GM19372 (cell line): ENCODE results near the gene FOXR1.
A peak's percentile ranks its signal among the peaks of the same experiment; 100 is the strongest.
"Not testable (repeated sequence)": the region's sequence is repeated elsewhere in the genome, so short reads cannot be mapped to it uniquely, and the experiment has no call there.

ENCODE experiments used
- ATAC-seq: cut with Tn5 transposase; IDR thresholded peaks from one replicate; pipeline ENCODE4 v1.9.1; 2021; ENCODE audit warnings: mild to moderate bottlenecking, low read depth, moderate library complexity; ENCODE audit not compliant: unreplicated experiment

Gene FOXR1

GRCh38 chr11:118991486-118992038 is 20.0 kb downstream of the FOXR1 start:
- not testable (repeated sequence) for ATAC-seq

- peak; percentile 23 for ATAC-seq
Observed at GRCh38 chr11:118996926-118997626, 25.5 kb downstream of the FOXR1 start.

- peak; percentile 91 for ATAC-seq
Observed at GRCh38 chr11:118997627-118998387, 26.2 kb downstream of the FOXR1 start, which contains the start of gene CENATAC. TSS of gene CENATAC (plus strand) at chr11:118998138. CDS start at chr11:118998198, 60 bp downstream.

GRCh38 chr11:118998388-118998717 is 26.8 kb downstream of the FOXR1 start:
- no peak for ATAC-seq

- no peak for ATAC-seq
Observed at GRCh38 chr11:118998822-118999221, 27.3 kb downstream of the FOXR1 start.

GRCh38 chr11:119000906-119001305 is 29.3 kb downstream of the FOXR1 start:
- no peak for ATAC-seq

GRCh38 chr11:119006656-119007055 is 35.1 kb downstream of the FOXR1 start:
- no peak for ATAC-seq

GRCh38 chr11:119011476-119012053 is 40.0 kb downstream of the FOXR1 start:
- ATAC-seq: no peak

- ATAC-seq: no peak
Observed at GRCh38 chr11:119012629-119013170, 41.1 kb downstream of the FOXR1 start.

GRCh38 chr11:119014209-119014924 is 42.8 kb downstream of the FOXR1 start:
- no peak for ATAC-seq

GRCh38 chr11:119015054-119015611 is 43.6 kb downstream of the FOXR1 start:
- ATAC-seq: no peak

GRCh38 chr11:119016216-119017009 is 44.9 kb downstream of the FOXR1 start:
- ATAC-seq: no peak

- not testable (repeated sequence) for ATAC-seq
Observed at GRCh38 chr11:119017377-119017776, 45.8 kb downstream of the FOXR1 start.

- peak; percentile 83 for ATAC-seq
Observed at GRCh38 chr11:119018074-119018938, 46.7 kb downstream of the FOXR1 start, which contains the start of the genes RPS25 and TRAPPC4. TSS of gene RPS25 (minus strand) at chr11:119018343. CDS start at chr11:119018284, 59 bp downstream. TSS of gene TRAPPC4 (plus strand) at chr11:119018766. CDS start at chr11:119018796, 30 bp downstream.

GRCh38 chr11:119019996-119020395 is 48.4 kb downstream of the FOXR1 start:
- ATAC-seq: no peak

- ATAC-seq: no peak
Observed at GRCh38 chr11:119021631-119022030, 50.1 kb downstream of the FOXR1 start.

- ATAC-seq: no peak
Observed at GRCh38 chr11:119023741-119024140, 52.2 kb downstream of the FOXR1 start.
